Natural killer cell (primary cell): Measurements from ENCODE around the gene ARHGAP35. TPM values are rescaled to one million over a fixed set of nuclear protein-coding genes. Genes with fewer than 3 reads are reported as not detected.

Experiments
- ATAC-seq, 3 donors: fragments of 150-1000 bp in 2 of 3; fragments of 200-7000 bp in 1 of 3; cut with Tn5 transposase; 1 replicate in 1 of 3; 2 replicates in 2 of 3; pipeline ENCODE4 v1.10.0; 2021; ENCODE audit warnings: mild to moderate bottlenecking in 2 of 3, moderate library complexity in 2 of 3
- DNase-seq, 2 donors: peaks; one replicate each; pipeline versions ENCODE4 v3.0.0 to v3.0.0-alpha.2; 2013 to 2021; ENCODE audit warnings: mixed read lengths in 1 of 2
- H3K27ac ChIP-seq: one replicate; pipeline ENCODE4 v1.5.1; 2013; ENCODE audit warnings: mild to moderate bottlenecking, low read length
- H3K27me3 ChIP-seq: one replicate; pipeline ENCODE4 v1.6.1; 2013; ENCODE audit warnings: low read length; ENCODE audit not compliant: control insufficient read depth, insufficient read depth
- H3K36me3 ChIP-seq: one replicate; pipeline ENCODE4 v1.6.1; 2013; ENCODE audit warnings: low read length; ENCODE audit not compliant: control insufficient read depth, insufficient read depth
- H3K4me1 ChIP-seq: one replicate; pipeline ENCODE4 v1.6.1; 2013; ENCODE audit warnings: low read length; ENCODE audit not compliant: control insufficient read depth, insufficient read depth
- H3K4me3 ChIP-seq: one replicate; pipeline ENCODE4 v1.5.1; 2013; ENCODE audit warnings: low read length
- H3K9me3 ChIP-seq: one replicate; pipeline ENCODE4 v1.6.1; 2013; ENCODE audit warnings: low read length; ENCODE audit not compliant: control insufficient read depth, insufficient read depth
- H3K27ac Mint-ChIP-seq, 2 donors: one replicate each; pipeline ENCODE4 v1.8.0; 2022; ENCODE audit warnings: mild to moderate bottlenecking in 2 of 2, mixed read lengths in 2 of 2, moderate library complexity in 1 of 2
- H3K27me3 Mint-ChIP-seq, 2 donors: one replicate each; pipeline ENCODE4 v1.8.0; 2022; ENCODE audit warnings: low read depth in 2 of 2, mixed read lengths in 2 of 2
- H3K36me3 Mint-ChIP-seq: one replicate; pipeline ENCODE4 v1.8.0; 2022; ENCODE audit warnings: mixed read lengths
- H3K4me1 Mint-ChIP-seq, 2 donors: one replicate each; pipeline ENCODE4 v1.8.0; 2022; ENCODE audit warnings: mixed read lengths in 2 of 2
- H3K4me3 Mint-ChIP-seq: one replicate; pipeline ENCODE4 v1.8.0; 2022; ENCODE audit warnings: mild to moderate bottlenecking, moderate library complexity, mixed read lengths
- H3K9me3 Mint-ChIP-seq, 2 donors: one replicate each; pipeline ENCODE4 v1.8.0; 2022; ENCODE audit warnings: mixed read lengths in 2 of 2
- CTCF ChIP-seq: fragments of 200-600 bp; IDR thresholded peaks from one replicate; pipeline ENCODE4 v1.8.0; 2022; ENCODE audit warnings: antibody characterized with exemption
- WGBS: methylation state at CpG from one replicate; pipeline ENCODE4 v1.1.7; 2013; ENCODE audit warnings: missing lambda C conversion rate; ENCODE audit not compliant: insufficient coverage; 5-methylcytosine and 5-hydroxymethylcytosine counted together
- intact Hi-C: fragments of 100-400 bp; cut with micrococcal nuclease; formaldehyde crosslinking; loops from one replicate; pipeline ENCODE4 v1.14.2; 2022
- total RNA-seq, 4 donors: library from RNA; stranded (reverse); fragments of 120-200 nt in 1 of 4; gene quantifications; one replicate each; pipeline versions ENCODE4 v1.2.3 to v1.2.4, GENCODE V29; 2013 to 2022

Gene ARHGAP35
- 10 to 100 TPM; 40.2 to 66.2 (median 48.5) TPM for total RNA-seq
- 22.2 TPM for total RNA-seq (2013)

- Histone ChIP-seq H3K4me1 (peaks cover 41% of the 10 kb centered on the region), H3K4me3 (peak within 1 kb of the TSS; percentile 83), H3K27ac (peak within 1 kb of the TSS; percentile 84), H3K36me3 (no peaks in the 10 kb centered on the region), H3K9me3 (no peaks in the 10 kb centered on the region), H3K27me3 (no peaks in the 10 kb centered on the region)
- DNase-seq (peak in 1 of 2 donors; percentile 91), ATAC-seq (peak; percentile 52 to 74 (median 59))
- under 1% methylated on average over 72 of the region's 91 CpGs for WGBS
- Mint-ChIP-seq H3K27ac (peak within 1 kb of the TSS; percentile 91 to 94), H3K36me3 (no peaks in the 10 kb centered on the region), H3K9me3 (no peaks in the 10 kb centered on the region), H3K4me1 (peaks cover 12 to 18% of the 10 kb centered on the region in 2 donors), H3K27me3 (no peaks in the 10 kb centered on the region), H3K4me3 (peak within 1 kb of the TSS; percentile 89)
- intact Hi-C loops = loop anchor here (1.0 to 5.0 kb wide), 3 partner anchors 116 to 252 kb away; partner anchors contain the start of gene ZC3H4
- TF ChIP-seq CTCF = no peak
These were observed at the start of gene ARHGAP35 for GRCh38 chr19:46860846-46861690. TSS of gene ARHGAP35 (plus strand) at chr19:46860997. CDS start at chr19:46918676, 57,679 bp downstream.

- ATAC-seq = no peak
- Mint-ChIP-seq H3K36me3 (no peaks in the 10 kb centered on the region), H3K27ac (no peak overlapping the region), H3K4me1 (no peaks in the 10 kb centered on the region), H3K9me3 (no peaks in the 10 kb centered on the region), H3K4me3 (no peak overlapping the region), H3K27me3 (peaks cover 0 to 10% of the 10 kb centered on the region in 2 donors)
- WGBS = 83% methylated on average over 24 of the region's 24 CpGs
- Histone ChIP-seq H3K27ac (no peak overlapping the region), H3K4me1 (no peaks in the 10 kb centered on the region), H3K36me3 (no peaks in the 10 kb centered on the region), H3K27me3 (no peaks in the 10 kb centered on the region), H3K4me3 (no peak overlapping the region), H3K9me3 (no peaks in the 10 kb centered on the region)
- intact Hi-C loops = no loop called here
- DNase-seq = no peak
- TF ChIP-seq CTCF = no peak
These were observed 47.6 kb upstream of the ARHGAP35 start for GRCh38 chr19:46812977-46813838.

- Mint-ChIP-seq H3K9me3 (no peaks in the 10 kb centered on the region), H3K27me3 (peaks cover 0 to 10% of the 10 kb centered on the region in 2 donors), H3K4me1 (no peaks in the 10 kb centered on the region), H3K4me3 (no peak overlapping the region), H3K36me3 (no peaks in the 10 kb centered on the region), H3K27ac (no peak overlapping the region)
- Histone ChIP-seq H3K36me3 (no peaks in the 10 kb centered on the region), H3K4me1 (no peaks in the 10 kb centered on the region), H3K27me3 (no peaks in the 10 kb centered on the region), H3K4me3 (no peak overlapping the region), H3K27ac (no peak overlapping the region), H3K9me3 (no peaks in the 10 kb centered on the region)
- 90% methylated on average over 4 of the region's 7 CpGs for WGBS
- DNase-seq = no peak
- ATAC-seq = no peak
- no peak for TF ChIP-seq CTCF
- intact Hi-C loops = no loop called here
These were observed 46.9 kb upstream of the ARHGAP35 start for GRCh38 chr19:46813839-46814358.
